GM21515 (cell line): ENCODE results near the gene MEAK7.

Source experiments
- ATAC-seq: cut with Tn5 transposase; IDR thresholded peaks from one replicate; pipeline ENCODE4 v1.9.1; 2021; ENCODE audit not compliant: unreplicated experiment

Gene MEAK7

DNA sequence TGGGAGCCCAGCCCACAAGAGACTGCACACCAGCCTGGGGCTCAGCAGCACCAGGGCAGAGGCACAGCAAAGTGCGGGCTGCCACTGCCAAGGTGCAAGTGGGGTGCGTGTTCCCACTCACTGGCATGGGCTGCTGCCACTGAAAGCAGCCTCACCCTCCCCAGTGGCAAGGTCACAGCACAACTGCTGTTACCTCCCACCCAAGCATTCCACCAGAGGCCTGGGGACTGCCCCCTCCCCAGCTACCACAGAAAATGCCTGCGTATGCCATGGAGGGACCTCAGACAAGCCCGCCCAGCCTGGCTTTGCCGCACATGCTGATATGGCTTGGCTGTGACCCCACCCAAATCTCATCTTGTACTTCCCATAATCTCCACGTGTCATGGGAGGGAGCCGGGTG lies 33.1 kb downstream of the MEAK7 start:
- no peak for ATAC-seq

DNA sequence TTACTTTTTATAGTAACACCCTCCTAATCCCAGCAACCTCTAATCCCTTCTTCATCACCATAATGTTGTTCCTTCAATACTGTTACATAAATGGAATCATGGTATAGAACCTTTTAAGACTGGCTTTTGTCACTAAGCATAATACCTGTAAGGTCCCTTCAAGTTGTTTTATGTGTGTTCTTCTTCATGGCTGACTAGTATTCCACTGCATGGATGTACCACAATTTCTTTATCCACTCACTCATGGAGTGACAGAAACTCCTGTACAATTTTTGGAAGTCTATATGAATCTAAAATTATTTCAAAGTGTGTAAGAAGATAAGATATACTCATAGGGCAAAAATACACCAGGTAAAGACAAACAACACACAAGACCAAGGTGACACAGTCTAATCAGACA lies 36.8 kb downstream of the MEAK7 start:
- no peak for ATAC-seq

DNA sequence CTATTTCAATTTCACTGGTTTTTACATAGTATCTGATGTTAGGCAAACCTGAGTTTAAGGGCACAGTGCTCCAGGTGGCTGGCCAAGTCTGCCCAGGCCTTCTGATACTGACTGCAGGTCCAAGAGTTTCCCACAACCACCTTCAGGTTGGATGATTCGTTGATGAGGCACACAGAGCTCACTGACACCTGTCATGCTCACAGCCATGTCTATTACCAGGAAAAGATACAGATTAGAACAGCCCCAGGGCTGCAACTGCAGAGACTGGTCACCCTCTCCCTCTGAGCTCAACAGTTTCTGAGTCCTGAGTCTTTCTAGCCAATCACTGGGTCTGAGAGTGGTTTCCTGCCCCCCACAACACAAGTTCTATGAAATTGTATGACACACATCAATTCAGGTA lies 37.2 kb downstream of the MEAK7 start:
- ATAC-seq: no peak

DNA sequence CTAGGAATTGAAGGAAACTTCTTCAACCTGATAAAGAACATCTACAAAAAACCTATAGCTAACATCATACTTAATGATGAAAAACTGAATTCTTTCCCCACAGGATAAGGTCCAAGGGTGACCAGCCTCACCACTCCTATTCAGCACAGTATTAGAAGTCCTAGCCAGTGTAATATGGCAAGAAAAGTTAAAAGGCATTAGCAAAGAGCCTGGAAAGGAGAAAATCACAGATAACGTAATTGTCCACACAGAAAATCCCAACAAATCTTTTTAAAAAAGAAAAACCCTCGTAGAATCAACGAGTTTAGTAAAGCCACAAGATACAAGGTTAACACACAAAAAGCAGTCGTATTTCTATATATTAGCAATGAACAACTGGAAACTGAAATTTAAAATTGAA lies 37.8 kb downstream of the MEAK7 start:
- no peak for ATAC-seq

DNA sequence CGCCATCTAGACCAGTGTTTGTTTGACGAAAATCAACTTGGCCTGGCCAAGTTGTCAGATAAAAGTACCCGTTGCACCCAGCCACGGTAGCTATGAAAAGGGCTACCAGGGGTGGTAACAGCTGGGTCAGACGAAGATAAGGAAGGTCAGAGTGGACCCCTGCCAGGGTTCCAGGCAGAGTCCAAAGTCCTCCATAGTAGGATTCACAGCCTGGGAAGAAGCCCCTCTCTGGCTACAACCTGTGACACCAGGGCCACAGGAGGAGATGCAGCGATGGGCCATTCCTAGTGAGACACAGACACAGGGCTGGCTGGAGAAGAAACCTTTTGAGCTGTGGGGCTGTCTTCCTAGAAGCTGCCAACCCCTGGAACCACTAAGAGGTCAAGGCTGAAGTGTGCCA lies 39.3 kb downstream of the MEAK7 start:
- ATAC-seq: no peak

DNA sequence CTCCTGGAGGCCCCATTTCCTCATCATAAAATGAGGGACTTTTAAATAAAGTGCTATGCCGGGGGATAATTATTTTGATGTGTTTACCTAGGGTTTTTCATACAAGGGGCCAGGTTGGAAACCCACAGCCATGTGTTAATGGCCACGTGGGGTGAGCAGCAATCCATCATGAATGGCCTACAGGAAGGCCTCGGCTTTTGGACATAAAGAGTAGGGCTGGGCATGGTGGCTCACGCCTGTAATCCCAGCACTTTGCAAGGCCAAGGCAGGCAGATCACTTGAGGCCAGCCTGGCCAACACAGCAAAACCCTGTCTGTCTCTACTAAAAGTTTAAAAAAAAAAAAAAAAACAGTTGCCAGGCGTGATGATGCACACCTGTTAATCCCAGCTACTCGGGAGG lies 40.3 kb downstream of the MEAK7 start:
- ATAC-seq: no peak

DNA sequence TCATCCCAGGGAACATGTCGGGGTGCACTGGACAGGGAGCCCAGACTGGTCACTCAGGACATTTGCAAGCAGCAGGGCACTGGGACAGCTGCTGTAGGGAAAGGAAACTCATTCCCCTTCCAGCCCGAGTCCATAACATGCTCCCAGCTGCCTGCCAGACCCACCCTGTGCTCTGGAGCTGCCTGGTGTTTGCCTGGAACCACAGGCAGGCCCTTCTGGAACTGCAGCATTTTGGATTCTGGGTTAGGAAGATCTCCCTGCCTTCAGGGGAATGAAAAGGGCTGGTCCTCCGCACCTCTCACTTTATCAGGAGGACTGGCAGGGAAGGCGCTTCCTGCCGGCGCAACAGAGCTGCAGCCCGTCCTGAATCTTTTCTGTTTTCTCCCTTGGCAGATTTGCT lies 41.2 kb downstream of the MEAK7 start:
- ATAC-seq: no peak

DNA sequence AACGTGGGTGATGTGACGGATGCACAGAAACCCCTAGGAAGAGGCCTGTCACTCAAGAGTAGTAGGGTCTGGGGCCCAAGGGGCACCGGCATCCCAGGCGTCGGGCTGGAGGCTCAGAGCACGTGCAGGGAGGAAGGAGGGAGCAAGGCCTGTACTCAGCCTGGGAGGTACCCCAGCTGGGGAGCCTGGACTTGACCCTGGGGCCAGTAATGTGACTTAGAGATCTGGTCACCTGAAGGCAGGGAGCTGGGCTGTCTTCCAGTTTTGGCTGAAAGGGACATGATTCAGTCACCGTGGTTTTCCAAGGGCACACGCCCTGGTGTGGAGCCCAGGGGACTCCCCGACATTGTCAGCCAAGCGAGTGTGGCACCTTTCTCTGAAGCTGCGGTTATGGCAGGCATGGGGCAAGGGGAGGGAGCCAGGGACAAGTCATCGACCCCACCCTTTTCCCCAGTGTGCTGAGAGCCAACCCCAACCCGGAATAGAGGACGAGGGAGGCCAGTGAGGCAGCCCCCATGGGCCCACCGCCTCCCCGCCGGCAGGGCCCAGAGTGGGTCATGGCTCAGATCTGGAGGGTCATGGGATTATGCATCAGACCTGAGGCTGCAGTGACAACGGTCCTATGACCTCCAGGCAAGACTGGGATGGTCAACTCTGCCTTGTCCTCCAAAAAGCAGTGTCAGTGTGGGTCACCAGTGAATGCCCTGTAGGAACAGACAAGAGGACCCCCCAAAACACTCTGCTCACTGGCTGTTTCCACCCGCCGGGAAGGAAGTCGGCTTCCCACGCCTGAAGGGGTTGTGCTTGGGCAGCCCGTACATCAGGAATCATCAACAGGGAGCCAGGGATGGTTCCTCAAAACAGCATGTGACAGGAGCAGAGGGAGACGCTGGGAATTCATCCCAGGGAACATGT lies 41.9 kb downstream of the MEAK7 start:
- no peak for ATAC-seq

DNA sequence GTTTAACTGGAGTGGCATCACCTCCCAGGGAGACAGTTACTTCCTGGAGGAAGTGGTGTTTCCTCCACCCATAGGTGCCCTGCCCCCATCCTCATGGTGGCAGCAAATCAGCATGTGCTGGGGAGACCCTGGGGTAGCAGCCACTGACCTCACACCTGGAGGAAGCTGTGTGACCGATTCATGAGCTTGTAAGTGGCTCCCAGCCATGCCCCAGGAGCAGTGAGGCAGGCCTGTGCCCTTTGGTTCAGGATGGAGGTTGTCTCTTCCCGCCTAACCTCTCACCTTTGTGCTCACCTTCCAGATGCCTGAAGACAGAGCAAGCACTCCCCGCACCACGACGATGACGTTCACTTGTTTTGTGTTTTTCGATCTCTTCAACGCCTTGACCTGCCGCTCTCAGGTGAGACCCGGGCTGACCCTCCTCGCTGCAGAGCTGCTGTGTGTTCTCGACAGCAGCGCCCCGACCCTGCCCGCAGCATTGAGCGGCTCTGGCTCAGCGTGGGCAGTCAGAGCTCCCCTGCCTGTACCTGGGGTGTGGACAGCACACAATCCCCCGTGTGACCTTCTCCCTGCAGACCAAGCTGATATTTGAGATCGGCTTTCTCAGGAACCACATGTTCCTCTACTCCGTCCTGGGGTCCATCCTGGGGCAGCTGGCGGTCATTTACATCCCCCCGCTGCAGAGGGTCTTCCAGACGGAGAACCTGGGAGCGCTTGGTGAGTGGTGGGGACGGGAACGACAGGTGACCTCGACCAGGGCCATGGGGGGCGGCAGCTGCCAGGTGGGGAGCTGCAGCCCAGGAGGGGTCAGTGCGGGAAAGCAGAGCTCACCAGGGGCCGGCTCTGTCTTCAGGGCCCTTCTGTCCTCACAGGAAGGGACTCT lies 42.8 kb downstream of the MEAK7 start:
- ATAC-seq: no peak

DNA sequence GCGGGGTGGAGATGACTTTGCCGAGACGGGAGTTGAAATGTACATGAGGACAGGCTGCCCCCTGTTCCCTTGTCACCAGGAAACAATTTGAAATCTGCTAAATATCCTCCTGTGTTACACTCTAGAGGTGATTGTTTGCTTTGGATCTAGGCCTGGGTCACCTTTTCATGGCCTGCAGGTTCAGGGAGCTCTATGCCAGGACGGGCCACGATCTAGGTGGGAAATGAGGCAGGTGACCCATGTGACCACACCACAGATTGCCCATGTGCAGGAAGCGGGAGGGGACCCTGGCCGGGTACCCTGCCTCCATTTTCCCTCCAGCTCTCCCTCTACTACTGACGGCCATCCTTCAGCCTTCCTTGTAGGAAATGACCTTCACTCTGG lies 43.4 kb downstream of the MEAK7 start:
- no peak for ATAC-seq

DNA sequence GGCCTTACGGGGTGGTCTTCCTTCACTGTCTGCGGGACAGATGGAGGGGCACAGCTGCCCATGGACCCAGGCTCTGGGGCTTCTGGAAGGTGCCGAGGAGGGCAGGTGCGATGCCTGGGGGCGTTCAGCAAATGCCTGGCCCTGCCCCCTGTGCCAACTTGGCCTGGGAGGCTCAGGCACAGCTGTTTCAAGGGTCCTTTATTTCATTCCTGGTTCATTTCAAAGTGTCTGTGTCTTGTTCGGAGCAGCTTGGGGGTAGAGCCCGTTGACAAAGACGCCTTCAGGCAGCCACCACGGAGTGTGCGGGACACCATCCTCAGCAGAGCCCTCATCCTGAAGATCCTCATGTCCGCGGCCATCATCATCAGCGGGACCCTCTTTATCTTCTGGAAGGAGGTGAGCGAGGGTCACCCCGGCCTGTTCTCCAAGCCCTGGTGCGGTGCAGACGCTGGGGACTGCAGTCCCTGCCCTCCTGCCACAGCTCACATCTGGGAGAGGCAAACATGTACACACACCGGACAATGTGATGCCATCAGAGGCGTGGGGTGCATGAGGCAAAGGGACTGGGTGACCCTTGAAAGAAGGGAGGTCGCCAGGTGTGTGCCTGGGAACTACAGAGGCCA lies 43.9 kb downstream of the MEAK7 start:
- ATAC-seq: no peak

DNA sequence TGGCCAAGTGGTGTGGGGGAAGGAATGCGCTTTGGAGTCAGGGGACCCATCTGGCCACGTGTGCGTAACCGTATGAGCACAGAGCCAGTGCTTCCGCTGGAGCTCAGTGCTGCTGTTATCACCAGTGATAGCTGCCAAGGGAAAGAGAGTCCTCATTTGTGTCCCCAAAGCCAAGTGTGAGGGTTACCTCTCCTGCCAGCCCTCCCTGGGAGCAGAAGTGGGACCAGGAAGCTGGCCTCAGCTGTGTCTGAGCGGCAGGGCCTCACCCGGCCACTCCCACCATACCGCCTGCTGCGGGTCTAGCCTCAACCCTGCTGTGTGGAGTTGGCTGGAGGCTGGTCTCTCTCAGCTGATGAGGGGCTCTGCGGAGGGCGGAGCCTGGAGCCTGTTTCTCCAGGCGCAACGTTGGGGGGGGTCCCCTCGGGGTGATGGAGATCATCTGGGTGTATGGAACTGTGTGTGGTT lies 44.5 kb downstream of the MEAK7 start:
- ATAC-seq: no peak

DNA sequence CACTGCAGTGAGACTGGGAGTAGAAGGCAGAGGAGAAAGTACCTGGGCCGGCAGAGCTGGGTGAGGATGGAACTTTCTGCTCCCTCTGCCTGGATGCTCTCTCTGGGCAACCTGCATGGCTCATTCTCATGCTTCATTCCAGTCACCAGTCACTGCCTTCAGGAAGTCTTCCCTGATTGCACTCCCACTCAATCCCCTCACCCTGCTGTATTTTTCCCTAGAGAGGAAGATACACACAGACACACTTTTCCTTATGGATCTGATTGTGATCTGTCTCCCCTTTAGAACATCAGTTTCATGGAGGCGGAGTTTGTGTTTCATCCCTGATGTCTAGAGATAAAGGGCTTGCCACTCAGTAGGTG lies 44.9 kb downstream of the MEAK7 start:
- ATAC-seq: no peak

DNA sequence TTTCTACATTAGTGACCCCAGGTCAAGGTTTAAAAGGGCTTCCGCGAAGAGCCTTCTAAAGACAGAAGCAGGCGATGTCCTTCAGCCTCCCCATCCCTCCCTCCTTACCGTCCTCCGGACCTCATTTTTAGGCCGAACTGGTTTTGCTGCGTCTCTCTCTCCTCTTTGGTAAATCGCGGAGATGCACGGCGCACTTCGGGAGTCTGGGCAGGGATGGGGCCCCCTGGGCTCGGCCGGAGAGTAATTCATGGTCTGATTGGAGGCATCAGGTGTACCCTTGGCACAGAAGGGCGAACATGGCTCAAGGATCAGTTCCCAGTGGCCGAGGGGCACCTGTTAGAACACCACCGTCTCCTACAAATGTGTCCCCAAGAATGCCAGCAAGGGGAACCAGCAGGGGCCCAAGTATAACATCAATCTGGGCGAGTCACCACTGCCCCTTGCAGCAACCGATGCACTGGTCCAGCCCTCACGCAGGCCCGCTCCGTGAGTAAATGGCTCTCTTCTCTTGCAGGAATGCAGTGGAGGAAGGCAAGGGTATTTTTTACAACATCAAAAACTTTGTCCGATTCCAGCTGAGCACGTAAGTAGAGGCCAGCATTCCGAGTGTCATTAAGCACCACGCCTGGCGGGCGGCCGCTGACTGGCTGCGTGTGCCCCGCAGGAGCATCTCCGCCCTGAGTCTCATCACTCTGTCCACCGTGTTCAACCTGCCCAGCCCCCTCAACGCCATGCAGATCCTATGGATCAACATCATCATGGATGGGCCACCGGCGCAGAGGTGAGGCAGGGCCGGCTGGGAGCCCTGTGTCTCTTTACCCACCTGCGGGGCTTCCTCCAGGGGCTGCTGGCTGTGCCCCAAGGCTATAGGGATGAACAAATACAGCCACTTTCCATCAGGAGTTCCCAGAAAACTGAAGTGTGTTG lies 45.6 kb downstream of the MEAK7 start:
- ATAC-seq: no peak

DNA sequence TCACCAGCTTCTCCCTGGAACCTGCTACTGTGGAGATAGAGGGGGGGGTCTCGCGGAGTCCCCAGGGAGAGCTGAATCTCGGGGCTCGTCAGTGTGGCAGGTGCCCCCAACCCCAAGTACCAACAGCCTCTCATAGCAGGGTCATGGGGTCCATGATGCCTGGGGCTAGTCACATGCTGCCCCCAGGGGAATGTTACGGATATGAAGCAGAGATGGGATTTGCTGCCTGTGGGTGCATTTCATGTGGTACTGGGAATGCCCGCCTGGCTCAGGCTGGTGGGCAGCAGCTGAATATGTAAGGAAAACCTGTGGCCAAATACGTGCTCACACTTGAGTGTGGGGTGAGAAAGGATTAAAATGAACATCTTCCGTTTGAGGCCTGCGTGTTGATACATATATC lies 49.4 kb downstream of the MEAK7 start:
- no peak for ATAC-seq
